RWPE2 (cell line): ENCODE results near the gene ORMDL1.
"Not testable (repeated sequence)": the region's sequence is repeated elsewhere in the genome, so short reads cannot be mapped to it uniquely, and the experiment has no call there.

ENCODE experiments used
- ATAC-seq: fragments of 200-7000 bp; cut with Tn5 transposase; 3 replicates; pipeline ENCODE4 v1.9.1; 2021; ENCODE audit warnings: low read depth
- DNase-seq: peaks from one replicate; pipeline ENCODE4 v3.0.0-alpha.2; 2020; ENCODE audit warnings: low spot score
- H3K27ac ChIP-seq: fragments of 450-650 bp; 2 replicates; pipeline ENCODE4 v1.5.1; 2017; ENCODE audit warnings: mild to moderate bottlenecking; ENCODE audit not compliant: poor library complexity, severe bottlenecking
- H3K27me3 ChIP-seq: fragments of 250-450 bp; sonication (Bioruptor Pico); 2 replicates; pipeline ENCODE4 v1.5.1; 2021; ENCODE audit warnings: mild to moderate bottlenecking, moderate library complexity; ENCODE audit not compliant: insufficient read depth, poor library complexity, severe bottlenecking
- H3K36me3 ChIP-seq: fragments of 250-450 bp; sonication (Bioruptor Pico); 2 replicates; pipeline ENCODE4 v1.5.1; 2020; ENCODE audit warnings: low read depth, mild to moderate bottlenecking, moderate library complexity
- H3K4me1 ChIP-seq: fragments of 250-450 bp; sonication (Bioruptor Pico); 2 replicates; pipeline ENCODE4 v1.5.1; 2021; ENCODE audit warnings: mild to moderate bottlenecking, moderate library complexity; ENCODE audit not compliant: insufficient read depth, poor library complexity, severe bottlenecking
- H3K4me3 ChIP-seq: fragments of 250-450 bp; sonication (Bioruptor Pico); 2 replicates; pipeline ENCODE4 v1.5.1; 2021; ENCODE audit warnings: mild to moderate bottlenecking, moderate library complexity; ENCODE audit not compliant: severe bottlenecking
- H3K9me3 ChIP-seq: fragments of 250-450 bp; sonication (Bioruptor Pico); 2 replicates; pipeline ENCODE4 v1.5.1; 2021; ENCODE audit warnings: mild to moderate bottlenecking, moderate library complexity; ENCODE audit not compliant: severe bottlenecking
- CTCF ChIP-seq: fragments of 450-650 bp; IDR thresholded peaks from one replicate; pipeline ENCODE4 v1.5.1; 2017; ENCODE audit warnings: mild to moderate bottlenecking, moderate library complexity; ENCODE audit not compliant: poor library complexity, severe bottlenecking

Gene ORMDL1

DNA sequence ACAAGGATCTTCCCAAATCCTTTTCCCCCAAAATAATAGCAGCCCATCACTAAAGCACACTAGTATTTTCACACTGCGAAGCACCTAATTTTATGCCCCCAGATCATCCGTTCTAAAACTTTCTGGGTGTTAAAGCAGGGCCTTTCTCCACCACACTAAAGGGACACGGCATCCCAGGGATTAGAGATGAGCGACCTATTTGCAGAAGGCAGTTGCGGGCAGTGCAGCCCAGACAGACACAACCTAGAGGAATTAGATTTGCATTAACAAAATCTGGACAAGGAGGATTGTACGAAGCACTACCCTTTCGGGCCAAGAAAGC is 21.9 kb downstream of the ORMDL1 start:
- H3K27ac ChIP-seq: peak overlapping the region; percentile 83
- peaks cover 7% of the 10 kb centered on the region for H3K4me1 ChIP-seq
- peaks cover 19% of the 10 kb centered on the region for H3K36me3 ChIP-seq
- no peak for TF ChIP-seq CTCF
- H3K27me3 ChIP-seq: no peaks in the 10 kb centered on the region
- H3K4me3 ChIP-seq: peak overlapping the region; percentile 66
- DNase-seq (no peak), ATAC-seq (no peak; the same call in 2 of the 3 replicates)
- H3K9me3 ChIP-seq: no peaks in the 10 kb centered on the region

DNA sequence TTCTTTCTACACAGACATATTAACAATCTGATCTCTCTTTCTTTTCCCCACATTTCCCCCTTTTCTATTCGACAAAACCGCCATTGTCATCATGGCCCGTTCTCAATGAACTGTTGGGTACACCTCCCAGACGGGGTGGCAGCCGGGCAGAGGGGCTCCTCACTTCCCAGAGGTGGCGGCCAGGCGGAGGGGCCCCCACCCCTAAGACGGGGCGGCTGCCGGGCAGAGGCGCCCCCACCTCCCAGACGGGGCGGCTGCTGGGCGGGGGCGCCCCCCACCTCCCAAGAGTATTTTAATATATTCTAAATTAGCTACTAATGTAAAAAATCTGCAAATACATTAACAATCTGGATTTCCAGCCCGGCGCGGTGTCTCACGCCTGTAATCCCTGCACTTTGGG is 24.0 kb downstream of the ORMDL1 start:
- not testable (repeated sequence) for H3K4me3 ChIP-seq, H3K27me3 ChIP-seq, DNase-seq, H3K27ac ChIP-seq, H3K9me3 ChIP-seq, ATAC-seq, H3K4me1 ChIP-seq
- H3K36me3 ChIP-seq: peaks cover 15% of the 10 kb centered on the region; the same call in 1 of the 2 replicates

DNA sequence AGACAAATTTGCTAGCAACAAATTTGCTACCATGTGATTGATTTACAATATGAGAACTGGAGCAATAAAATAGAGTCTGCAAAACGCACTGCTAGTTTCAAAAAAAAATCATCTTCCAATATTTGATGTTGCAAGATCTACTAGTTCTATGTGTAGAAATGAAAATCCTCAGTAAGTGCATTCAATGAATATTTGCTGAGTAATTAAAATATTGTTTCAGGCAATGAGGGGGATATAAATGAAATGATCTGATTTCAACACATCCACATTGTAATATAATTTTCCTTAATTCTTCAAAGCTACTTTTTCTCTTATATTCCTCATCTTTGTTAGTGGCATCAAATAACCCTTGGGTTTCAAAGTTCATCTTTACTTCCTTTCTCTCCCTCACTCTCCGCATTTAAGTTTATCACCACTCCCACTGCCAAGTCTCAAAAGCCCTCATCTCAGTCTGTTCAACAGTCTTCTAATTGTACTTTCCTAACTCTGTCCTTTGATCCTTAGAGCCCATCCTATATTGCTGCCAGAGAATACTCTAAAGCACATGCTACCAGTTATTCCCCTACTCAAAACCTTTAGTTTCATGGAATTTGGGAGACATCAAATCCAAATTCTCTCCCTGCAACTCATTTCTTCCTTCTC is 27.7 kb downstream of the ORMDL1 start:
- DNase-seq: no peak
- Histone ChIP-seq H3K36me3 (peaks cover 35% of the 10 kb centered on the region), H3K27ac (no peak overlapping the region), H3K9me3 (no peaks in the 10 kb centered on the region), H3K27me3 (no peaks in the 10 kb centered on the region), H3K4me1 (peaks cover 3% of the 10 kb centered on the region), H3K4me3 (no peak overlapping the region)
- no peak for ATAC-seq
- no peak for TF ChIP-seq CTCF

GRCh38 chr2:189751080-189751658 is 33.0 kb downstream of the ORMDL1 start:
- TF ChIP-seq CTCF: peak; percentile 72
- H3K9me3 ChIP-seq: no peaks in the 10 kb centered on the region
- ATAC-seq: no peak; the same call in 2 of the 3 replicates
- no peaks in the 10 kb centered on the region for H3K27me3 ChIP-seq
- H3K4me3 ChIP-seq: no peak overlapping the region
- DNase-seq: no peak
- H3K4me1 ChIP-seq: no peaks in the 10 kb centered on the region
- H3K27ac ChIP-seq: no peak overlapping the region
- H3K36me3 ChIP-seq: peaks cover 72% of the 10 kb centered on the region

DNA sequence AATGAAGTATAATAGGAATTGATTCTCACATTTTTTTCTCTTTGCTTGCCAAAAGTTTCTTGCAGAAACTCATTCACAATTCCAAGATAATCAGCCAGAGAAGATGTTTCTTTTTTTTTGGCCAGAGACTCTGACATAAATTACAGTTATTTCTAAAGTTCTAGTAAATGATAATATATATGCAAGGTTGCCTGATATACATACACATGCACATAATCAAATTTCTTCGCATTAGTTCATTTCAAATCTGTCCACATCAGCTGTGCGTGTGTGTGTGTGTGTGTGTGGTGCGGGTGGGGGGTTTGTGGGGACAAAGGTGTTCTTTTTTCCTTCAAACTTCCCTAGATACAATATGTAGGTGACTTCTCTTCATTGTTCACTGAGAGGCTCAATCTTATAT is 54.7 kb downstream of the ORMDL1 start:
- no peaks in the 10 kb centered on the region for H3K9me3 ChIP-seq
- no peak for TF ChIP-seq CTCF
- H3K27ac ChIP-seq: no peak overlapping the region
- H3K4me1 ChIP-seq: no peaks in the 10 kb centered on the region
- no peak overlapping the region for H3K4me3 ChIP-seq
- no peaks in the 10 kb centered on the region for H3K36me3 ChIP-seq
- no peaks in the 10 kb centered on the region for H3K27me3 ChIP-seq
- no peak for DNase-seq
- ATAC-seq: no peak
